ENCODE measurements around the gene COL25A1. TPM values are rescaled to one million over a fixed set of nuclear protein-coding genes. Genes with fewer than 3 reads are reported as not detected.

The COL25A1 gene
- total RNA-seq, 1 experiment from 2014 or later = 4.2 TPM

DNA sequence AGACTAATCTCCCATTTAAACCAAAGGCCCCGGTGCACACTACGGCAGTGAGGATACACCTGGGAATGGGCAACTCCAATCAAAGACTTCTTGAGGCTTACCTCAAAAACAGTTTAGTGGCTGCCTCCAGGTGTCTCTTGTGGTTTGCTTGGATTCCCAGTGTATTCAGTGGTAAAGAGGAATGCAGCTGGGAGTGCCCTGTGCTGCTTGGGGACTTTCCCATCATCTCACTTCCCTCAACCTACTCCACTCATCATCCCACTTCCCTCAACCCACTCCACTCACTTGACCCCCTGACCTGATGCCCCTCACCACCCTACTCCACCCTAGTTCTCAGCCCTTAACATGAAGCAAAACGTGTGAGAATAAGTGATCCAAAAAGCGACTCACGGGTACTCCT, 362.3 kb downstream of the COL25A1 start:
- Histone ChIP-seq H2AK5ac (ENCODE audit: insufficient read length, low read length) (no peak overlapping the region), H3K18ac (ENCODE audit: insufficient read length, low read depth, low read length) (no peak overlapping the region), H2AFZ (ENCODE audit: low read length) (no peak overlapping the region), H2BK5ac (ENCODE audit: insufficient read length, low read length) (no peak overlapping the region), H2BK120ac (ENCODE audit: low read depth, low read length, poor library complexity, severe bottlenecking) (no peak overlapping the region), H3K23me2 (ENCODE audit: insufficient read length, low read depth, low read length, poor library complexity, severe bottlenecking) (no peaks in the 10 kb centered on the region), H3K23ac (ENCODE audit: insufficient read length, low read depth, low read length) (no peak overlapping the region), H3T11ph (ENCODE audit: low read length) (no peak overlapping the region), H3K27me3 (ENCODE audit: insufficient read depth, low read length) (no peaks in the 10 kb centered on the region), H4K91ac (ENCODE audit: insufficient read length, low read depth, low read length) (no peak overlapping the region), H3K27ac (ENCODE audit: insufficient read length, low read depth, low read length) (no peak overlapping the region), H4K5ac (ENCODE audit: insufficient read length, low read depth, low read length) (no peak overlapping the region), H4K20me1 (ENCODE audit: control insufficient read depth, insufficient read depth, insufficient read length) (no peaks in the 10 kb centered on the region), H3K14ac (ENCODE audit: insufficient read depth, low read length) (no peak overlapping the region), H3K4me2 (ENCODE audit: insufficient read depth, insufficient read length, low read length) (no peak overlapping the region), H2BK15ac (ENCODE audit: low read depth, low read length) (no peak overlapping the region), H2BK12ac (ENCODE audit: insufficient read length, low read depth, low read length) (no peak overlapping the region), H3K9me3 (ENCODE audit: control insufficient read depth, low read depth, low read length) (no peaks in the 10 kb centered on the region), H2BK20ac (ENCODE audit: low read depth, low read length, poor library complexity, severe bottlenecking) (no peak overlapping the region), H3K4me1 (ENCODE audit: insufficient read depth, low read length) (no peaks in the 10 kb centered on the region; the same call in 1 of the 2 replicates), H3K79me2 (ENCODE audit: insufficient read depth, low read length) (no peaks in the 10 kb centered on the region), H3K79me1 (ENCODE audit: insufficient read depth, low read depth, low read length, poor library complexity, severe bottlenecking) (no peaks in the 10 kb centered on the region), H3K56ac (ENCODE audit: insufficient read length, low read depth, low read length) (no peak overlapping the region), H3K9ac (ENCODE audit: extremely low read depth, insufficient read length, low read length) (no peak overlapping the region), H4K8ac (replicated peaks; ENCODE audit: insufficient read length, low read depth, low read length) (no peak overlapping the region), H3K4ac (ENCODE audit: low read depth, low read length) (no peak overlapping the region)
- no peak overlapping the region; a peak in 1 of 7 replicates for H3K27ac Mint-ChIP-seq
- TF ChIP-seq, protein P1, sequence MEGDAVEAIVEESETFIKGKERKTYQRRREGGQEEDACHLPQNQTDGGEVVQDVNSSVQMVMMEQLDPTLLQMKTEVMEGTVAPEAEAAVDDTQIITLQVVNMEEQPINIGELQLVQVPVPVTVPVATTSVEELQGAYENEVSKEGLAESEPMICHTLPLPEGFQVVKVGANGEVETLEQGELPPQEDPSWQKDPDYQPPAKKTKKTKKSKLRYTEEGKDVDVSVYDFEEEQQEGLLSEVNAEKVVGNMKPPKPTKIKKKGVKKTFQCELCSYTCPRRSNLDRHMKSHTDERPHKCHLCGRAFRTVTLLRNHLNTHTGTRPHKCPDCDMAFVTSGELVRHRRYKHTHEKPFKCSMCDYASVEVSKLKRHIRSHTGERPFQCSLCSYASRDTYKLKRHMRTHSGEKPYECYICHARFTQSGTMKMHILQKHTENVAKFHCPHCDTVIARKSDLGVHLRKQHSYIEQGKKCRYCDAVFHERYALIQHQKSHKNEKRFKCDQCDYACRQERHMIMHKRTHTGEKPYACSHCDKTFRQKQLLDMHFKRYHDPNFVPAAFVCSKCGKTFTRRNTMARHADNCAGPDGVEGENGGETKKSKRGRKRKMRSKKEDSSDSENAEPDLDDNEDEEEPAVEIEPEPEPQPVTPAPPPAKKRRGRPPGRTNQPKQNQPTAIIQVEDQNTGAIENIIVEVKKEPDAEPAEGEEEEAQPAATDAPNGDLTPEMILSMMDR (conservative IDR thresholded peaks at IDR 0.05) = no peak
- DNase-seq = peak; percentile 46
- peaks cover 6 to 9% of the 10 kb centered on the region in 2 experiments for H3K4me1 Mint-ChIP-seq
- no peak overlapping the region for H3K4me3 Mint-ChIP-seq
- H3K36me3 Mint-ChIP-seq (ENCODE audit: insufficient read depth in 1 of 3, low read depth in 3 of 3) = no peaks in the 10 kb centered on the region
- H3K9me3 Mint-ChIP-seq = no peaks in the 10 kb centered on the region
- WGBS (ENCODE audit: extremely low coverage, insufficient read length, low lambda C conversion rate) = no CpG with 5 or more reads among the region's 5 CpGs
- H3K27me3 Mint-ChIP-seq (ENCODE audit: low read depth) = no peaks in the 10 kb centered on the region
